HEK293 (cell line): ENCODE results near the gene PDHA2.

ENCODE experiments used
- CTCF ChIA-PET: fragments of 350-600 bp; formaldehyde crosslinking; extraction: SDS; loops from one replicate; lab custom pipeline; 2021; ENCODE audit warnings: antibody characterized with exemption; lab: Yijun Ruan, JAX
- POLR2A ChIA-PET: fragments of 300-600 bp; formaldehyde crosslinking; extraction: SDS; loops from one replicate; lab custom pipeline; 2020; ENCODE audit warnings: antibody characterized with exemption, inconsistent platforms; lab: Yijun Ruan, JAX
- H3K27ac ChIP-seq: fragments of 200-500 bp; sonication (Bioruptor generic); 2 replicates; pipeline ENCODE4 v1.5.1; 2014; ENCODE audit warnings: low read depth, low read length, control low read depth, inconsistent platforms; ENCODE audit errors: extremely low read depth
- H3K36me3 ChIP-seq, 2 experiments: fragments of 200-500 bp in 1 of 2; sonication (Bioruptor generic) in 1 of 2; 1 replicate in 1 of 2; 2 replicates in 1 of 2; pipeline ENCODE4 v1.5.1; 2014 to 2017; ENCODE audit warnings: inconsistent platforms in 2 of 2, low read length in 2 of 2; ENCODE audit not compliant: control insufficient read depth in 2 of 2, insufficient read depth in 1 of 2
- H3K4me1 ChIP-seq: fragments of 200-500 bp; sonication (Bioruptor generic); 2 replicates; pipeline ENCODE4 v1.5.1; 2014; ENCODE audit warnings: mild to moderate bottlenecking, low read length, inconsistent platforms; ENCODE audit not compliant: control insufficient read depth, insufficient read depth
- H3K4me3 ChIP-seq: 2 replicates; pipeline ENCODE4 v1.5.1; 2011; ENCODE audit warnings: low read depth, mild to moderate bottlenecking, control low read depth, low read length, moderate library complexity
- H3K9me3 ChIP-seq: fragments of 200-500 bp; sonication (Bioruptor generic); 2 replicates; pipeline ENCODE4 v1.5.1; 2014; ENCODE audit warnings: low read depth, low read length, inconsistent platforms; ENCODE audit not compliant: control insufficient read depth, insufficient read depth
- BCL11B ChIP-seq: fragments of 450-650 bp; formaldehyde crosslinking; IDR thresholded peaks from 2 replicates; pipeline ENCODE4 v1.5.1; 2016; ENCODE audit warnings: low read depth, missing biosample characterization, missing genetic modification characterization
- GLI4 ChIP-seq: fragments of 450-650 bp; formaldehyde crosslinking; IDR thresholded peaks from 2 replicates; pipeline ENCODE4 v1.5.1; 2016; ENCODE audit warnings: missing biosample characterization, missing genetic modification characterization
- KLF1 ChIP-seq: fragments of 450-650 bp; formaldehyde crosslinking; IDR thresholded peaks from 2 replicates; pipeline ENCODE4 v1.5.1; 2016; ENCODE audit warnings: missing biosample characterization, missing genetic modification characterization
- ZNF169 ChIP-seq: fragments of 450-650 bp; formaldehyde crosslinking; IDR thresholded peaks from 2 replicates; pipeline ENCODE4 v1.5.1; 2016; ENCODE audit warnings: missing biosample characterization, missing genetic modification characterization
- ZNF214 ChIP-seq: fragments of 450-650 bp; formaldehyde crosslinking; IDR thresholded peaks from 2 replicates; pipeline ENCODE4 v1.5.1; 2017; ENCODE audit warnings: missing biosample characterization, mild to moderate bottlenecking, missing genetic modification characterization, borderline replicate concordance
- ZNF311 ChIP-seq: fragments of 450-650 bp; formaldehyde crosslinking; IDR thresholded peaks from 2 replicates; pipeline ENCODE4 v1.5.1; 2017; ENCODE audit warnings: missing biosample characterization, missing genetic modification characterization, borderline replicate concordance
- ZNF362 ChIP-seq: fragments of 450-650 bp; formaldehyde crosslinking; IDR thresholded peaks from 2 replicates; pipeline ENCODE4 v1.5.1; 2016; ENCODE audit warnings: missing biosample characterization, missing genetic modification characterization
- ZNF510 ChIP-seq: fragments of 450-650 bp; formaldehyde crosslinking; IDR thresholded peaks from 2 replicates; pipeline ENCODE4 v1.5.1; 2018; ENCODE audit warnings: mild to moderate bottlenecking, missing genetic modification characterization, missing biosample characterization; ENCODE audit not compliant: insufficient replicate concordance
- ZNF530 ChIP-seq: fragments of 450-650 bp; formaldehyde crosslinking; IDR thresholded peaks from 2 replicates; pipeline ENCODE4 v1.5.1; 2016; ENCODE audit warnings: low read depth, missing biosample characterization, missing genetic modification characterization
- ZNF658 ChIP-seq: fragments of 450-650 bp; formaldehyde crosslinking; IDR thresholded peaks from 2 replicates; pipeline ENCODE4; 2016; ENCODE audit warnings: missing biosample characterization, missing genetic modification characterization
- ZNF677 ChIP-seq: fragments of 450-650 bp; IDR thresholded peaks from 2 replicates; pipeline ENCODE4 v1.5.0; 2018; ENCODE audit warnings: missing biosample characterization, mild to moderate bottlenecking, missing genetic modification characterization, moderate library complexity
- ZNF701 ChIP-seq: fragments of 450-650 bp; formaldehyde crosslinking; IDR thresholded peaks from 2 replicates; pipeline ENCODE4 v1.5.1; 2016; ENCODE audit warnings: missing biosample characterization, missing genetic modification characterization
- ZNF785 ChIP-seq: fragments of 450-650 bp; formaldehyde crosslinking; IDR thresholded peaks from 2 replicates; pipeline ENCODE4 v1.5.1; 2016; ENCODE audit warnings: missing biosample characterization, missing genetic modification characterization
- ZNF843 ChIP-seq: fragments of 450-650 bp; formaldehyde crosslinking; IDR thresholded peaks from 2 replicates; pipeline ENCODE4 v1.5.1; 2016; ENCODE audit warnings: missing biosample characterization, missing genetic modification characterization
- TF ChIP-seq, protein P1 (sequence below): fragments of 450-650 bp; formaldehyde crosslinking; IDR thresholded peaks from 2 replicates; pipeline ENCODE4 v1.5.1; 2016; ENCODE audit warnings: missing biosample characterization, missing genetic modification characterization
- TF ChIP-seq, protein P2 (sequence below): fragments of 450-650 bp; formaldehyde crosslinking; IDR thresholded peaks from 2 replicates; pipeline ENCODE4; 2016; ENCODE audit warnings: missing biosample characterization, missing genetic modification characterization
- TF ChIP-seq, protein P3 (sequence below): fragments of 450-650 bp; formaldehyde crosslinking; IDR thresholded peaks from 2 replicates; pipeline ENCODE4 v1.5.1; 2016; ENCODE audit warnings: missing biosample characterization, missing genetic modification characterization
- TF ChIP-seq, protein P4 (sequence below): fragments of 450-650 bp; formaldehyde crosslinking; IDR thresholded peaks from 2 replicates; pipeline ENCODE4 v1.5.1; 2016; ENCODE audit warnings: missing biosample characterization, missing genetic modification characterization, low read depth
- TF ChIP-seq, protein P5 (sequence below): fragments of 450-650 bp; formaldehyde crosslinking; IDR thresholded peaks from 2 replicates; pipeline ENCODE4 v1.5.1; 2016; ENCODE audit warnings: missing biosample characterization, missing genetic modification characterization

Gene PDHA2

GRCh38 chr4:95869961-95870500 lies 30.1 kb downstream of the PDHA2 start:
- TF ChIP-seq KLF1 (tag by site-specific recombination) (no peak), ZNF214 (tag by site-specific recombination) (no peak), ZNF362 (tag by site-specific recombination) (no peak), ZNF311 (tag by site-specific recombination) (no peak), BCL11B (tag by site-specific recombination) (no peak), ZNF510 (no peak), ZNF785 (tag by site-specific recombination) (no peak), GLI4 (tag by site-specific recombination) (no peak), ZNF169 (tag by site-specific recombination) (no peak)
- TF ChIP-seq, protein P1, sequence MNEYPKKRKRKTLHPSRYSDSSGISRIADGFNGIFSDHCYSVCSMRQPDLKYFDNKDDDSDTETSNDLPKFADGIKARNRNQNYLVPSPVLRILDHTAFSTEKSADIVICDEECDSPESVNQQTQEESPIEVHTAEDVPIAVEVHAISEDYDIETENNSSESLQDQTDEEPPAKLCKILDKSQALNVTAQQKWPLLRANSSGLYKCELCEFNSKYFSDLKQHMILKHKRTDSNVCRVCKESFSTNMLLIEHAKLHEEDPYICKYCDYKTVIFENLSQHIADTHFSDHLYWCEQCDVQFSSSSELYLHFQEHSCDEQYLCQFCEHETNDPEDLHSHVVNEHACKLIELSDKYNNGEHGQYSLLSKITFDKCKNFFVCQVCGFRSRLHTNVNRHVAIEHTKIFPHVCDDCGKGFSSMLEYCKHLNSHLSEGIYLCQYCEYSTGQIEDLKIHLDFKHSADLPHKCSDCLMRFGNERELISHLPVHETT: no peak
- TF ChIP-seq, protein P2, sequence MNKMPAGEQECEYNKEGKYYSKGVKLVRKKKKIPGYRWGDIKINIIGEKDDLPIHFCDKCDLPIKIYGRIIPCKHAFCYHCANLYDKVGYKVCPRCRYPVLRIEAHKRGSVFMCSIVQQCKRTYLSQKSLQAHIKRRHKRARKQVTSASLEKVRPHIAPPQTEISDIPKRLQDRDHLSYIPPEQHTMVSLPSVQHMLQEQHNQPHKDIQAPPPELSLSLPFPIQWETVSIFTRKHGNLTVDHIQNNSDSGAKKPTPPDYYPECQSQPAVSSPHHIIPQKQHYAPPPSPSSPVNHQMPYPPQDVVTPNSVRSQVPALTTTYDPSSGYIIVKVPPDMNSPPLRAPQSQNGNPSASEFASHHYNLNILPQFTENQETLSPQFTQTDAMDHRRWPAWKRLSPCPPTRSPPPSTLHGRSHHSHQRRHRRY: no peak
- TF ChIP-seq, protein P3, sequence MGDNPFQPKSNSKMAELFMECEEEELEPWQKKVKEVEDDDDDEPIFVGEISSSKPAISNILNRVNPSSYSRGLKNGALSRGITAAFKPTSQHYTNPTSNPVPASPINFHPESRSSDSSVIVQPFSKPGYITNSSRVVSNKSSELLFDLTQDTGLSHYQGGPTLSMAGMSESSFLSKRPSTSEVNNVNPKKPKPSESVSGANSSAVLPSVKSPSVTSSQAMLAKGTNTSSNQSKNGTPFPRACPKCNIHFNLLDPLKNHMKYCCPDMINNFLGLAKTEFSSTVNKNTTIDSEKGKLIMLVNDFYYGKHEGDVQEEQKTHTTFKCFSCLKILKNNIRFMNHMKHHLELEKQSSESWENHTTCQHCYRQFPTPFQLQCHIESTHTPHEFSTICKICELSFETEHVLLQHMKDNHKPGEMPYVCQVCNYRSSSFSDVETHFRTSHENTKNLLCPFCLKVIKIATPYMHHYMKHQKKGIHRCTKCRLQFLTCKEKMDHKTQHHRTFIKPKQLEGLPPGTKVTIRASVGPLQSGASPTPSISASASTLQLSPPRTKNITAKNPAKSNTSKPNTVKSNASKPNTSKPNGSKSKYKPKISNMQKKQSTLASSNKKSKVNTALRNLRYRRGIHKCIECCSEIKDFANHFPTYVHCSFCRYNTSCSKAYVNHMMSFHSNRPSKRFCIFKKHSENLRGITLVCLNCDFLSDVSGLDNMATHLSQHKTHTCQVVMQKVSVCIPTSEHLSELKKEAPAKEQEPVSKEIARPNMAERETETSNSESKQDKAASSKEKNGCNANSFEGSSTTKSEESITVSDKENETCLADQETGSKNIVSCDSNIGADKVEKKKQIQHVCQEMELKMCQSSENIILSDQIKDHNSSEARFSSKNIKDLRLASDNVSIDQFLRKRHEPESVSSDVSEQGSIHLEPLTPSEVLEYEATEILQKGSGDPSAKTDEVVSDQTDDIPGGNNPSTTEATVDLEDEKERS (tag by site-specific recombination): no peak
- TF ChIP-seq, protein P4, sequence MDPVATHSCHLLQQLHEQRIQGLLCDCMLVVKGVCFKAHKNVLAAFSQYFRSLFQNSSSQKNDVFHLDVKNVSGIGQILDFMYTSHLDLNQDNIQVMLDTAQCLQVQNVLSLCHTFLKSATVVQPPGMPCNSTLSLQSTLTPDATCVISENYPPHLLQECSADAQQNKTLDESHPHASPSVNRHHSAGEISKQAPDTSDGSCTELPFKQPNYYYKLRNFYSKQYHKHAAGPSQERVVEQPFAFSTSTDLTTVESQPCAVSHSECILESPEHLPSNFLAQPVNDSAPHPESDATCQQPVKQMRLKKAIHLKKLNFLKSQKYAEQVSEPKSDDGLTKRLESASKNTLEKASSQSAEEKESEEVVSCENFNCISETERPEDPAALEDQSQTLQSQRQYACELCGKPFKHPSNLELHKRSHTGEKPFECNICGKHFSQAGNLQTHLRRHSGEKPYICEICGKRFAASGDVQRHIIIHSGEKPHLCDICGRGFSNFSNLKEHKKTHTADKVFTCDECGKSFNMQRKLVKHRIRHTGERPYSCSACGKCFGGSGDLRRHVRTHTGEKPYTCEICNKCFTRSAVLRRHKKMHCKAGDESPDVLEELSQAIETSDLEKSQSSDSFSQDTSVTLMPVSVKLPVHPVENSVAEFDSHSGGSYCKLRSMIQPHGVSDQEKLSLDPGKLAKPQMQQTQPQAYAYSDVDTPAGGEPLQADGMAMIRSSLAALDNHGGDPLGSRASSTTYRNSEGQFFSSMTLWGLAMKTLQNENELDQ (tag by site-specific recombination): no peak
- no peak overlapping the region for H3K4me3 ChIP-seq
- POLR2A ChIA-PET: no interaction called here
- no peaks in the 10 kb centered on the region for H3K4me1 ChIP-seq
- no peak overlapping the region for H3K27ac ChIP-seq
- no peaks in the 10 kb centered on the region for H3K9me3 ChIP-seq
- H3K36me3 ChIP-seq: no peaks in the 10 kb centered on the region
- CTCF ChIA-PET: no interaction called here

DNA sequence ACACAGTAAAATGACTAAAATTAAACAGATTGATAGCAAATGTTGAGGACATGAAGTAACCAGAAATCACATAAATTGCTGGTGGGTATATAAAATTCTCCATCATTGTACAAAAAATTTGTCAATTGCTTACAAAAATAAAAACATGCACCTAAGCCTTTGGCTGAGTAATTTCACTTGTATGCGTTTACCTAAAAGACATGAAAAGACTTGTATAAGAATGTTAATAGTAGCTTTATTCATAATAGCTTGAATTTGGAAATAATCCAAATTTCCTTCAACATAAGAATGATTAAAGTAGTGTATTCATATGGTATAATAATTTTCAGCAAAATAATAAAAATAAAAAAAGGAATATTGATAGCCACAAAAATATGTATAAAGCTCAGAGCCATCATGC lies 37.7 kb downstream of the PDHA2 start:
- no peak overlapping the region for H3K27ac ChIP-seq
- ChIA-PET CTCF (no interaction called here), POLR2A (no interaction called here)
- H3K9me3 ChIP-seq: no peaks in the 10 kb centered on the region
- H3K4me1 ChIP-seq: no peaks in the 10 kb centered on the region
- H3K4me3 ChIP-seq: no peak overlapping the region
- no peaks in the 10 kb centered on the region for H3K36me3 ChIP-seq
- TF ChIP-seq, protein P5, sequence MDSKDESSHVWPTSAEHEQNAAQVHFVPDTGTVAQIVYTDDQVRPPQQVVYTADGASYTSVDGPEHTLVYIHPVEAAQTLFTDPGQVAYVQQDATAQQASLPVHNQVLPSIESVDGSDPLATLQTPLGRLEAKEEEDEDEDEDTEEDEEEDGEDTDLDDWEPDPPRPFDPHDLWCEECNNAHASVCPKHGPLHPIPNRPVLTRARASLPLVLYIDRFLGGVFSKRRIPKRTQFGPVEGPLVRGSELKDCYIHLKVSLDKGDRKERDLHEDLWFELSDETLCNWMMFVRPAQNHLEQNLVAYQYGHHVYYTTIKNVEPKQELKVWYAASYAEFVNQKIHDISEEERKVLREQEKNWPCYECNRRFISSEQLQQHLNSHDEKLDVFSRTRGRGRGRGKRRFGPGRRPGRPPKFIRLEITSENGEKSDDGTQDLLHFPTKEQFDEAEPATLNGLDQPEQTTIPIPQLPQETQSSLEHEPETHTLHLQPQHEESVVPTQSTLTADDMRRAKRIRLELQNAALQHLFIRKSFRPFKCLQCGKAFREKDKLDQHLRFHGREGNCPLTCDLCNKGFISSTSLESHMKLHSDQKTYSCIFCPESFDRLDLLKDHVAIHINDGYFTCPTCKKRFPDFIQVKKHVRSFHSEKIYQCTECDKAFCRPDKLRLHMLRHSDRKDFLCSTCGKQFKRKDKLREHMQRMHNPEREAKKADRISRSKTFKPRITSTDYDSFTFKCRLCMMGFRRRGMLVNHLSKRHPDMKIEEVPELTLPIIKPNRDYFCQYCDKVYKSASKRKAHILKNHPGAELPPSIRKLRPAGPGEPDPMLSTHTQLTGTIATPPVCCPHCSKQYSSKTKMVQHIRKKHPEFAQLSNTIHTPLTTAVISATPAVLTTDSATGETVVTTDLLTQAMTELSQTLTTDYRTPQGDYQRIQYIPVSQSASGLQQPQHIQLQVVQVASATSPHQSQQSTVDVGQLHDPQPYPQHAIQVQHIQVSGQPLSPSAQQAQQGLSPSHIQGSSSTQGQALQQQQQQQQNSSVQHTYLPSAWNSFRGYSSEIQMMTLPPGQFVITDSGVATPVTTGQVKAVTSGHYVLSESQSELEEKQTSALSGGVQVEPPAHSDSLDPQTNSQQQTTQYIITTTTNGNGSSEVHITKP: no peak
- TF ChIP-seq ZNF701 (tag by site-specific recombination) (no peak), ZNF658 (tag by site-specific recombination) (no peak), ZNF843 (no peak), ZNF677 (no peak), ZNF530 (no peak)
